Kidney (tissue), 14 donors: Measurements from ENCODE around the gene RBM26. TPM values are rescaled to one million over a fixed set of nuclear protein-coding genes. Genes with fewer than 3 reads are reported as not detected.

Source experiments
- DNase-seq, 5 donors: peaks; one replicate each; pipeline ENCODE4 v3.0.0-alpha.2; 2013 to 2020
- FAIRE-seq: peaks from 2 replicates; lab custom pipeline; 2012; peaks lifted over from hg19 to GRCh38; lab: Jason Lieb, UNC
- H3K27ac ChIP-seq, 2 donors: one replicate each; pipeline ENCODE4 v1.7.0; 2013; ENCODE audit warnings: low read depth in 2 of 2, low read length in 2 of 2, inconsistent platforms in 1 of 2
- H3K27me3 ChIP-seq: one replicate; pipeline ENCODE4 v1.7.1; 2013; ENCODE audit warnings: low read length, inconsistent platforms; ENCODE audit not compliant: control insufficient read depth, insufficient read depth
- H3K36me3 ChIP-seq, 3 donors: one replicate each; pipeline versions ENCODE4 v1.7.0 to v1.7.1; 2013; ENCODE audit warnings: low read length in 3 of 3, control low read depth in 1 of 3, inconsistent platforms in 1 of 3; ENCODE audit not compliant: insufficient read depth in 3 of 3, control insufficient read depth in 2 of 3
- H3K4me1 ChIP-seq, 3 donors: one replicate each; pipeline versions ENCODE4 v1.7.0 to v1.7.1; 2013; ENCODE audit warnings: low read length in 3 of 3, inconsistent platforms in 1 of 3, low read depth in 1 of 3; ENCODE audit not compliant: control insufficient read depth in 2 of 3, insufficient read depth in 2 of 3
- H3K4me3 ChIP-seq, 3 donors: one replicate each; pipeline versions ENCODE4 v1.7.0 to v1.8.1; 2013; ENCODE audit warnings: low read length in 3 of 3, control low read depth in 1 of 3, inconsistent platforms in 1 of 3
- H3K9ac ChIP-seq, 3 donors: one replicate each; pipeline versions ENCODE4 v1.7.0 to v1.7.1; 2013; ENCODE audit warnings: low read length in 3 of 3, control low read depth in 1 of 3, inconsistent platforms in 1 of 3
- H3K9me3 ChIP-seq, 3 donors: one replicate each; pipeline versions ENCODE4 v1.7.0 to v1.7.1; 2013; ENCODE audit warnings: low read length in 3 of 3, control low read depth in 1 of 3, inconsistent platforms in 1 of 3; ENCODE audit not compliant: control insufficient read depth in 2 of 3, insufficient read depth in 1 of 3
- CTCF ChIP-seq: IDR thresholded peaks from 3 replicates; pipeline ENCODE4 v1.5.1; 2012; ENCODE audit warnings: mild to moderate bottlenecking, moderate library complexity, borderline replicate concordance; ENCODE audit not compliant: insufficient read depth; ENCODE audit errors: extremely low read depth
- intact Hi-C: fragments of 100-400 bp; cut with DNase I; formaldehyde crosslinking; loops from one replicate; pipeline ENCODE4 v1.11.1; 2022
- polyA plus RNA-seq: library from polyadenylated mRNA; stranded (reverse); fragments of 350-450 nt; fragmentation: Illumina TruSeq; extraction: RNeasy Lipid Tissue Mini Kit (QIAGEN cat#74804); gene quantifications from one replicate; pipeline ENCODE4 v1.2.3, GENCODE V29; 2014; ENCODE audit warnings: low read depth, low replicate concordance; ENCODE audit not compliant: insufficient read depth
- total RNA-seq: library from RNA; stranded (reverse); fragmentation: NEBNext Ultra II Directional; extraction: Animal tissue kit (Norgen Biotek cat#: 25700); gene quantifications from one replicate; pipeline ENCODE4 v1.2.1, GENCODE V29; 2021
- donor health status: control.
- donor health status: control.
- donor health status: control.
- donor health status: control.
- donor health status: control.
- donor health status: DM: yes; HTN: yes; CAD: no.
- donor health status: Normal renal cell carcinoma (clear cell type).

Gene RBM26
- total and polyA plus RNA-seq, 2 donors from 2014 or later: 14.5 to 39.2 TPM

GRCh38 chr13:79369226-79369625 is 36.8 kb downstream of the RBM26 start:
- Histone ChIP-seq H3K4me3 (no peak overlapping the region), H3K27me3 (no peaks in the 10 kb centered on the region), H3K4me1 (no peaks in the 10 kb centered on the region), H3K36me3 (peaks cover 11 to 37% (median 16%) of the 10 kb centered on the region in 3 donors), H3K9me3 (no peaks in the 10 kb centered on the region), H3K9ac (no peak overlapping the region), H3K27ac (no peak overlapping the region)
- DNase-seq (no peak), FAIRE-seq (no peak)
- intact Hi-C loops: no loop called here
- TF ChIP-seq CTCF: no peak

- peaks cover 15 to 35% (median 16%) of the 10 kb centered on the region in 3 donors for H3K36me3 ChIP-seq
- intact Hi-C loops: no loop called here
- no peak for TF ChIP-seq CTCF
Observed at GRCh38 chr13:79365981-79366380, 40.1 kb downstream of the RBM26 start.

GRCh38 chr13:79361299-79361698 is 44.8 kb downstream of the RBM26 start:
- DNase-seq: no peak
- Histone ChIP-seq H3K4me1 (no peaks in the 10 kb centered on the region), H3K27ac (no peak overlapping the region), H3K27me3 (no peaks in the 10 kb centered on the region), H3K4me3 (no peak overlapping the region), H3K9ac (no peak overlapping the region), H3K9me3 (no peaks in the 10 kb centered on the region), H3K36me3 (peaks cover 5 to 32% (median 11%) of the 10 kb centered on the region in 3 donors)
- no peak for FAIRE-seq
- TF ChIP-seq CTCF: no peak
- intact Hi-C loops: no loop called here

More at GRCh38 chr13:79365981-79366380, 40.1 kb downstream of the RBM26 start:
- no peak overlapping the region for H3K4me3 ChIP-seq
- H3K27me3 ChIP-seq: no peaks in the 10 kb centered on the region
- H3K9ac ChIP-seq: no peak overlapping the region
- H3K4me1 ChIP-seq: no peaks in the 10 kb centered on the region
- H3K27ac ChIP-seq: no peak overlapping the region
- FAIRE-seq (no peak), DNase-seq (no peak)
- no peaks in the 10 kb centered on the region for H3K9me3 ChIP-seq

GRCh38 chr13:79360095-79360494 is 46.0 kb downstream of the RBM26 start:
- intact Hi-C loops: no loop called here

More at GRCh38 chr13:79360095-79360494, 46.0 kb downstream of the RBM26 start:
- no peak overlapping the region for H3K4me3 ChIP-seq
- H3K36me3 ChIP-seq: peaks cover 2 to 28% (median 14%) of the 10 kb centered on the region in 3 donors
- H3K27ac ChIP-seq: no peak overlapping the region
- no peaks in the 10 kb centered on the region for H3K9me3 ChIP-seq
- no peak for FAIRE-seq
- H3K9ac ChIP-seq: no peak overlapping the region
- no peak for DNase-seq
- no peaks in the 10 kb centered on the region for H3K4me1 ChIP-seq
- TF ChIP-seq CTCF: no peak
- no peaks in the 10 kb centered on the region for H3K27me3 ChIP-seq
